NB4 (cell line): ENCODE measurements around the gene PRAMEF17.
"Not testable (repeated sequence)": the region's sequence is repeated elsewhere in the genome, so short reads cannot be mapped to it uniquely, and the experiment has no call there.

Source experiments
- MYC ChIP-seq: IDR thresholded peaks from 2 replicates; pipeline ENCODE4 v1.6.1; 2011; ENCODE audit warnings: low read depth, low read length
- POLR2A ChIP-seq: IDR thresholded peaks from 2 replicates; pipeline ENCODE4 v1.6.1; 2011; ENCODE audit warnings: mild to moderate bottlenecking; ENCODE audit not compliant: insufficient read length; ENCODE audit errors: extremely low read depth
- TF ChIP-seq, protein P1 (sequence below): IDR thresholded peaks from 2 replicates; pipeline ENCODE4 v1.6.1; 2011; ENCODE audit warnings: low read depth, low read length
- TF ChIP-seq, protein P2 (sequence below): IDR thresholded peaks from one replicate; pipeline ENCODE4 v1.5.1; 2012; ENCODE audit warnings: low read depth, low read length

DNA sequence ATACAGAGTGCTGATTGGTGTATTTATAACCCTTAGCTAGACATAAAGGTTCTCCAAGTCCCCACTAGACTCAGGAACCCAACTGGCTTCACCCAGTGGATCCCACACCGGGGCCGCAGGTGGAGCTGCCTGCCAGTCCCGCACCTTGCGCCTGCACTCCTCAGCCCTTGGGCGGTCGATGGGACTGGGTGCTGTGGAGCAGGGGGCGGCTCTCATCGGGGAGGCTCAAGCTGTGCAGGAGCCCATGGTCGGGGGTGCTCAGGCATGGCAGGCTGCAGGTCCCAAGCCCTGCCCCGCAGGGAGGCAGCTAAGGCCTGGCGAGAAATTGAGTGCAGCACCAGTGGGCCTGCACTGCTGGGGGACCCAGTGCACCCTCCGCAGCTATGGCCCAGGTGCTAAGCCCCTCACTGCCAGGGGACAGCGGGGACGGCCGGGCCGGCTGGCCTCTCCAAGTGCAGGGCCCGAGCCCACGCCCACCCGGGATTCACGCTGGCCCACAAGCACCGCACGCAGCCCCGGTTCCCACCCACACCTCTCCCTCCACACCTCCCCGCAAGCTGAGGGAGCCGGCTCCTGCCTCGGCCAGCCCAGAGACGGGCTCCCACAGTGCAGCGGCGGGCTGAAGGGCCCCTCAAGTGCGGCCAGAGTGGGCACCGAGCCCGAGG is 44.4 kb downstream of the PRAMEF17 start:
- not testable (repeated sequence) for TF ChIP-seq POLR2A, MYC
- TF ChIP-seq, protein P1, sequence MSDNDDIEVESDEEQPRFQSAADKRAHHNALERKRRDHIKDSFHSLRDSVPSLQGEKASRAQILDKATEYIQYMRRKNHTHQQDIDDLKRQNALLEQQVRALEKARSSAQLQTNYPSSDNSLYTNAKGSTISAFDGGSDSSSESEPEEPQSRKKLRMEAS: not testable (repeated sequence)
- TF ChIP-seq, protein P2, sequence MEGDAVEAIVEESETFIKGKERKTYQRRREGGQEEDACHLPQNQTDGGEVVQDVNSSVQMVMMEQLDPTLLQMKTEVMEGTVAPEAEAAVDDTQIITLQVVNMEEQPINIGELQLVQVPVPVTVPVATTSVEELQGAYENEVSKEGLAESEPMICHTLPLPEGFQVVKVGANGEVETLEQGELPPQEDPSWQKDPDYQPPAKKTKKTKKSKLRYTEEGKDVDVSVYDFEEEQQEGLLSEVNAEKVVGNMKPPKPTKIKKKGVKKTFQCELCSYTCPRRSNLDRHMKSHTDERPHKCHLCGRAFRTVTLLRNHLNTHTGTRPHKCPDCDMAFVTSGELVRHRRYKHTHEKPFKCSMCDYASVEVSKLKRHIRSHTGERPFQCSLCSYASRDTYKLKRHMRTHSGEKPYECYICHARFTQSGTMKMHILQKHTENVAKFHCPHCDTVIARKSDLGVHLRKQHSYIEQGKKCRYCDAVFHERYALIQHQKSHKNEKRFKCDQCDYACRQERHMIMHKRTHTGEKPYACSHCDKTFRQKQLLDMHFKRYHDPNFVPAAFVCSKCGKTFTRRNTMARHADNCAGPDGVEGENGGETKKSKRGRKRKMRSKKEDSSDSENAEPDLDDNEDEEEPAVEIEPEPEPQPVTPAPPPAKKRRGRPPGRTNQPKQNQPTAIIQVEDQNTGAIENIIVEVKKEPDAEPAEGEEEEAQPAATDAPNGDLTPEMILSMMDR: not testable (repeated sequence)
